PFSK-1 (cell line): ENCODE measurements around the gene PAGE2.

Source experiments
- FOXP2 ChIP-seq: optimal IDR thresholded peaks from 2 replicates; pipeline ENCODE3; 2011; ENCODE audit warnings: borderline replicate concordance, control low read depth, inconsistent platforms; ENCODE audit not compliant: insufficient read depth; ENCODE audit errors: extremely low read length, extremely low read depth
- POLR2AphosphoS5 ChIP-seq: IDR thresholded peaks from 2 replicates; pipeline ENCODE4 v1.6.1; 2012; ENCODE audit warnings: low read depth, mild to moderate bottlenecking, control low read depth, low read length, moderate library complexity
- REST ChIP-seq, 2 experiments: IDR thresholded peaks; 2 replicates each; pipeline versions ENCODE4 v1.6.1 to v1.8.0; 2011 to 2012; ENCODE audit warnings: low read depth in 2 of 2, low read length in 2 of 2, control low read depth in 1 of 2, inconsistent platforms in 1 of 2, mild to moderate bottlenecking in 1 of 2, moderate library complexity in 1 of 2; ENCODE audit not compliant: insufficient read depth in 1 of 2
- SIN3A ChIP-seq: IDR thresholded peaks from 2 replicates; pipeline ENCODE4 v1.6.1; 2012; ENCODE audit warnings: mild to moderate bottlenecking, low read length, moderate library complexity, borderline replicate concordance; ENCODE audit not compliant: insufficient read depth
- TAF1 ChIP-seq: IDR thresholded peaks from 2 replicates; pipeline ENCODE4 v1.6.1; 2012; ENCODE audit warnings: low read length, control low read depth, borderline replicate concordance; ENCODE audit not compliant: insufficient read depth

The PAGE2 gene

GRCh38 chrX:55111578-55112254 lies 22.9 kb downstream of the PAGE2 start:
- no peak for TF ChIP-seq POLR2AphosphoS5

GRCh38 chrX:55118574-55118973 lies 29.8 kb downstream of the PAGE2 start:
- TF ChIP-seq TAF1 (no peak), POLR2AphosphoS5 (no peak), SIN3A (no peak), REST (IDR thresholded peaks at IDR 0.05; ENCODE audit: insufficient read depth in 1 of 2, low read depth in 2 of 2, low read length in 2 of 2) (no peak)

GRCh38 chrX:55119271-55119670 lies 30.5 kb downstream of the PAGE2 start:
- no peak for TF ChIP-seq TAF1
- TF ChIP-seq FOXP2, result no peak
- TF ChIP-seq POLR2AphosphoS5, result no peak
- TF ChIP-seq REST (IDR thresholded peaks at IDR 0.05; ENCODE audit: insufficient read depth in 1 of 2, low read depth in 2 of 2, low read length in 2 of 2), result no peak
- no peak for TF ChIP-seq SIN3A

GRCh38 chrX:55119712-55120111 lies 30.9 kb downstream of the PAGE2 start:
- TF ChIP-seq REST (IDR thresholded peaks at IDR 0.05; ENCODE audit: insufficient read depth in 1 of 2, low read depth in 2 of 2, low read length in 2 of 2) (no peak), POLR2AphosphoS5 (no peak), SIN3A (no peak), TAF1 (no peak), FOXP2 (no peak)

GRCh38 chrX:55120761-55121358 lies 32.0 kb downstream of the PAGE2 start:
- TF ChIP-seq SIN3A, result no peak
- no peak for TF ChIP-seq REST (IDR thresholded peaks at IDR 0.05; ENCODE audit: insufficient read depth in 1 of 2, low read depth in 2 of 2, low read length in 2 of 2)
- TF ChIP-seq TAF1, result no peak
- no peak for TF ChIP-seq FOXP2
- TF ChIP-seq POLR2AphosphoS5, result no peak
